ENCODE results near the gene DLEC1. TPM values are rescaled to one million over a fixed set of nuclear protein-coding genes. Genes with fewer than 3 reads are reported as not detected.
"Not testable (repeated sequence)": the region's sequence is repeated elsewhere in the genome, so short reads cannot be mapped to it uniquely, and the experiment has no call there.

The DLEC1 gene
- polyA plus RNA-seq, 4 donors: 0.19 to 1.5 (median 0.85) TPM

DNA sequence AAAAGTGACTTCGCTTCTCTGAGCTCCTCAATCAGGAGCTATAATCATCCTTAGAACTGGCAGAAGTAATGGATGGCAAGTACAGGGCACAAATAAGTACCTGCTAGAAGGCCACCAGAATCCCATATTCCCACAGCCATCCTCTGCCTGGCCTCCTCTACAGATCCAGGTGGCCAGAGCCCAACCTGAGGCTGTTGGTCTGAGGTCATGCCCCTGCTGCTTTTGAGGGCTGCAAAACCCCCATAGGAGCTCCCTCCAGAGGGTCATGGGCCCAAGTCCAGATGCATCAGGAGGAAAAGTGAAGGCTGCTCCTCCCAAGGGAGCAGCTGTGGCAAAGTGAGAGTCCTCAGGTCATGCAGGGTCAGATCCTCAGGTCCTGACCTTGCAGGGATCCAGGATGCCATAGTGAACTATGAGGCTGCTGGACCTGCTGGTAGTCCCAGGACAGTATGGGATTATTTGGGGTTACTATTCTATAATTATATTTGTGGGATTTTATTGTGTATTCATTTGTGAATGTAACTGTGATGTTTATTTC lies 6.6 kb upstream of the DLEC1 start:
- Histone ChIP-seq H3K27me3 (ENCODE audit: control insufficient read depth in 3 of 3, insufficient read depth in 3 of 3, low read length in 3 of 3) (peaks cover 0 to 28% (median 1%) of the 10 kb centered on the region in 3 donors), H3K9me3 (ENCODE audit: control insufficient read depth in 2 of 2, insufficient read depth in 1 of 2, low read depth in 1 of 2, low read length in 1 of 2) (no peaks in the 10 kb centered on the region), H3K27ac (ENCODE audit: low read depth in 1 of 3, low read length in 2 of 3) (no peak overlapping the region), H3K4me1 (ENCODE audit: control insufficient read depth in 3 of 3, insufficient read depth in 2 of 3, low read depth in 1 of 3, low read length in 2 of 3) (peaks cover 0 to 20% (median 0%) of the 10 kb centered on the region in 3 donors), H3K4me3 (ENCODE audit: low read depth in 1 of 3, low read length in 3 of 3) (no peak overlapping the region), H3K36me3 (ENCODE audit: control insufficient read depth in 3 of 3, insufficient read depth in 2 of 3, low read depth in 1 of 3, low read length in 3 of 3) (no peaks in the 10 kb centered on the region)
- FAIRE-seq: no peak
- DNase-seq: no peak
- WGBS, 3 donors: 84 to 100% (median 94%) methylated on average over 1 of the region's 1 CpG

DNA sequence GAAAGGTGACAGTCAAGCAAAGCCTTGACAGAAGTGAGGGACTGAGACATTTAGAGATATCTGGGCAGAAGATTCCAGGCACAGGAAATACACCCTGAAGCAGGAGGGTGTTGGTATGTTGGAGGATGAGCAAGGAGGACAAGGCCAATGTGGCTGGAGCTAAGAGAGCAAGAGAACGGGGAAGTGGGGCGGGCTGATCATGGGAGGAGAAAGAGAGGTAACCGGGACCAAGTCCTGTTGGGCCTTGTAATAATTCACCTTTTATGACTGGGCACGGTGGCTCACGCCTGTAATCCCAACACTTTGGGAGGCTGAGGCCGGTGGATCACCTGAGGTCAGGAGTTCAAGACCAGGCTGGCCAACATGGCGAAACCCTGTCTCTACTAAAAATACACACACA lies 5.4 kb upstream of the DLEC1 start:
- Histone ChIP-seq H3K27me3 (ENCODE audit: control insufficient read depth in 3 of 3, insufficient read depth in 3 of 3, low read length in 3 of 3) (peaks cover 0 to 22% (median 1%) of the 10 kb centered on the region in 3 donors), H3K4me1 (ENCODE audit: control insufficient read depth in 3 of 3, insufficient read depth in 2 of 3, low read depth in 1 of 3, low read length in 2 of 3) (peaks cover 0 to 20% (median 0%) of the 10 kb centered on the region in 3 donors)
- FAIRE-seq; H3K4me3 ChIP-seq (ENCODE audit: low read depth in 1 of 3, low read length in 3 of 3); H3K27ac ChIP-seq (ENCODE audit: low read depth in 1 of 3, low read length in 2 of 3); H3K36me3 ChIP-seq (ENCODE audit: control insufficient read depth in 3 of 3, insufficient read depth in 2 of 3, low read depth in 1 of 3, low read length in 3 of 3); H3K9me3 ChIP-seq (ENCODE audit: control insufficient read depth in 2 of 2, insufficient read depth in 1 of 2, low read depth in 1 of 2, low read length in 1 of 2); DNase-seq: not testable (repeated sequence)
- 31 to 76% (median 40%) methylated on average over 6 to 7 of the region's 7 CpGs for WGBS, 3 donors

DNA sequence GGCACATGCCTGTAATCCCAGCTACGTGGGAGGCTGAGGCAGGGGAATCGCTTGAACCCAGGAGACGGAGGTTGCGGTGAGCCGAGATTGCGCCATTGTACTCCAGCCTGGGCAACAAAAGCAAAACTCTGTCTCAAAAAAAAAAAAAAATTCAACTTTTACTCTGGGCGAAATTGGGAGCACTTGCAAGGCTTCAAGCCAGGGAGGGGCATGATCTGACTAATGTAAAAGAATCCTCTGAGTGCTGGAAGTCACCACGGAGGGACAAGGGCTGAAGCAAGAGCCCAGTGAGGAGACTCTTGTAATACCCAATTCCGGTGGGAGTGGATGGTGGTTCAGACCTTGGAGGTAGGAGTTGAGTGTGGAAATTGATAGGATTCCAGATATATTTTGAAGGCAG lies 4.7 kb upstream of the DLEC1 start:
- WGBS, 3 donors: 86 to 90% (median 90%) methylated on average over 9 of the region's 9 CpGs
- Histone ChIP-seq H3K4me1 (ENCODE audit: control insufficient read depth in 3 of 3, insufficient read depth in 2 of 3, low read depth in 1 of 3, low read length in 2 of 3) (peaks cover 0 to 26% (median 0%) of the 10 kb centered on the region in 3 donors), H3K27me3 (ENCODE audit: control insufficient read depth in 3 of 3, insufficient read depth in 3 of 3, low read length in 3 of 3) (peaks cover 0 to 18% (median 1%) of the 10 kb centered on the region in 3 donors)
- not testable (repeated sequence) for H3K27ac ChIP-seq (ENCODE audit: low read depth in 1 of 3, low read length in 2 of 3); H3K9me3 ChIP-seq (ENCODE audit: control insufficient read depth in 2 of 2, insufficient read depth in 1 of 2, low read depth in 1 of 2, low read length in 1 of 2); DNase-seq; H3K4me3 ChIP-seq (ENCODE audit: low read depth in 1 of 3, low read length in 3 of 3); H3K36me3 ChIP-seq (ENCODE audit: control insufficient read depth in 3 of 3, insufficient read depth in 2 of 3, low read depth in 1 of 3, low read length in 3 of 3); FAIRE-seq

DNA sequence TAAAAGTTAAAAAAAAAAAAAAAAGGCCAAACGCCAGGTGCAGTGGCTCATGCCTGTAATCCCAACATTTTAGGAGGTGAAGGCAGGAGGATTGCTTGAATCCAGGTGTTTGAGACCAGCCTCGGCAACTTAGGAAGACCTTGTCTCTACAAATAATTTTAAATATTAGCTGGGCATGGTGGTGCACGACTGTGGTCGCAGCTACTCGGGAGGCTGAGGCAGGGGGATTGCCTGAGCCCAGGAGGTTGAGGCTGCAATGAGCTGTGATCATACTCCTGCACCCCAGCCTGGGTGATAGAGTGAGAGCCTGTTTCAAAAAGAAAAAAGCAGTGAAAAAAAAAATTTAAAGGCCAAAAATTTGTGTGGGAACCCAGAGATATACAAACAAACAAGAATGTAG lies 2.7 kb upstream of the DLEC1 start:
- peaks cover 0 to 14% (median 1%) of the 10 kb centered on the region in 3 donors for H3K27me3 ChIP-seq (ENCODE audit: control insufficient read depth in 3 of 3, insufficient read depth in 3 of 3, low read length in 3 of 3)
- peaks cover 0 to 22% (median 0%) of the 10 kb centered on the region in 3 donors for H3K4me1 ChIP-seq (ENCODE audit: control insufficient read depth in 3 of 3, insufficient read depth in 2 of 3, low read depth in 1 of 3, low read length in 2 of 3)
- H3K9me3 ChIP-seq (ENCODE audit: control insufficient read depth in 2 of 2, insufficient read depth in 1 of 2, low read depth in 1 of 2, low read length in 1 of 2): no peaks in the 10 kb centered on the region
- H3K4me3 ChIP-seq (ENCODE audit: low read depth in 1 of 3, low read length in 3 of 3): no peak overlapping the region
- no peak for FAIRE-seq
- H3K27ac ChIP-seq (ENCODE audit: low read depth in 1 of 3, low read length in 2 of 3): no peak overlapping the region
- 86 to 93% (median 89%) methylated on average over 5 of the region's 5 CpGs for WGBS, 3 donors
- no peaks in the 10 kb centered on the region for H3K36me3 ChIP-seq (ENCODE audit: control insufficient read depth in 3 of 3, insufficient read depth in 2 of 3, low read depth in 1 of 3, low read length in 3 of 3)
- no peak for DNase-seq

DNA sequence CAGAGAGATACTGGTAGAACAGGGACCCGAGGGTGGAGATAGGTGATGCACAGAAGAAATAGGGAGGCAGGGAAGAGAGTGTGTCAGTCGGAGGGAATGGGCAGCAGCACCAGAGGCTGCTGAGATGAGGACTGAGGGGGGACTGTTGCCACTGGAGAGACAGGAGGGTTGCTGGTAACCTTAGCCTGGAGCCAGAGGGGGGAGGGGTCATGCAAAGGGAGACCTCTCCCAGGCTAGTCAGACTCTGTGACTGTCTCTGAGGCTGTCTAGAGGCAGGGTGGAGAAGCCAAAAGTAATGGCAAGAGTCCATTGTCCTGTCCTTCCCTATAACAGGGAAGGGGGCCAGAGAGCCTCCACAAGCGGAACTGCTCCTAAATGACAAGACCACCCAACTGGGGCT lies 2.1 kb upstream of the DLEC1 start:
- 79 to 86% (median 80%) methylated on average over 3 of the region's 3 CpGs for WGBS, 3 donors
- Histone ChIP-seq H3K27me3 (ENCODE audit: control insufficient read depth in 3 of 3, insufficient read depth in 3 of 3, low read length in 3 of 3) (peaks cover 0 to 9% (median 1%) of the 10 kb centered on the region in 3 donors), H3K4me3 (ENCODE audit: low read depth in 1 of 3, low read length in 3 of 3) (no peak overlapping the region), H3K4me1 (ENCODE audit: control insufficient read depth in 3 of 3, insufficient read depth in 2 of 3, low read depth in 1 of 3, low read length in 2 of 3) (peaks cover 0 to 18% (median 0%) of the 10 kb centered on the region in 3 donors), H3K36me3 (ENCODE audit: control insufficient read depth in 3 of 3, insufficient read depth in 2 of 3, low read depth in 1 of 3, low read length in 3 of 3) (no peaks in the 10 kb centered on the region), H3K27ac (ENCODE audit: low read depth in 1 of 3, low read length in 2 of 3) (no peak overlapping the region), H3K9me3 (ENCODE audit: control insufficient read depth in 2 of 2, insufficient read depth in 1 of 2, low read depth in 1 of 2, low read length in 1 of 2) (no peaks in the 10 kb centered on the region)
- FAIRE-seq (no peak), DNase-seq (no peak)

DNA sequence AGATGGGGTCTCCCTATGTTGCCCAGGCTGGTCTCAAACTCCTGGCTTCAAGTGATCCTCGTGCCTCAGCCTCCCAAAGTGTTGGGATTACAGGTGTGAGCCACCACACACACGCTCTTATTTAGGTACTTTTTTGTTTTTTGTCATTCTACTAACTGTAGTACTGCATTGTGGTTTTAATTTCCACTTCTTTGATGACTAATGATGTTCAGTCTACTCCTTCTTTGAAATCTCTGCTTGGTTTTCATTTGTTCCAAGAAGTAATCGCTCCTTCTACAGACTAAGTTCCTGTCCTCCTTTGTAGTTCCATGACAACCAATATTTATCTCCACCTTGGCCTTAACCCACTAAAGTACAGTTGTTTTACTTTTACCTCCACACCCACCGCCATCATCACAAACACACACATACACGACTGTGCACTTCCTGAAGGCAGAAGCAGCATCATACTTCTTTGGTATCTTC lies 529 bp upstream of the DLEC1 start:
- DNase-seq: no peak

DNA sequence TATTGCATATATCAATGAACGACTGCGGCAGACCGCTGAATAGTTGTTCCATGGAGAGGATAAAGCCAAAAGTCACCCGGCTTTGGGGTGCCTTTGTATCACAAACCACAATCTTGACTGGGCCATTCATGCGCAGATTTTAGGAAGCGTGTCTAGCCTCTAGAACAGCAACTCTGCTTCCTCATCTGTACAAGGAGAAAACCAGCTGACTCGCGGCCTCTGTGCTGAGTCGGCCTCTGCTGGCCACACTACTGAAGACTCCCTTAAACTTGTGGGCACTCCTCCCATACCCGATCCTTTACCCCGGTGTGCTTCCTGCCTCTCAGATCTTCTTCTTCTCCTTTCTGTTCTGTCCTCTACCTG lies 872 bp downstream of the DLEC1 start:
- 18 to 25% (median 20%) methylated on average over 11 of the region's 11 CpGs for WGBS, 3 donors
- DNase-seq (peak; percentile 57 to 59), FAIRE-seq (no peak)
- no peaks in the 10 kb centered on the region for H3K9me3 ChIP-seq (ENCODE audit: control insufficient read depth in 2 of 2, insufficient read depth in 1 of 2, low read depth in 1 of 2, low read length in 1 of 2)
- H3K4me1 ChIP-seq (ENCODE audit: control insufficient read depth in 3 of 3, insufficient read depth in 2 of 3, low read depth in 1 of 3, low read length in 2 of 3): peaks cover 0 to 18% (median 0%) of the 10 kb centered on the region in 3 donors
- H3K36me3 ChIP-seq (ENCODE audit: control insufficient read depth in 3 of 3, insufficient read depth in 2 of 3, low read depth in 1 of 3, low read length in 3 of 3): no peaks in the 10 kb centered on the region
- no peak overlapping the region for H3K27ac ChIP-seq (ENCODE audit: low read depth in 1 of 3, low read length in 2 of 3)
- H3K27me3 ChIP-seq (ENCODE audit: control insufficient read depth in 3 of 3, insufficient read depth in 3 of 3, low read length in 3 of 3): peaks cover 0 to 8% (median 0%) of the 10 kb centered on the region in 3 donors
- H3K4me3 ChIP-seq (ENCODE audit: low read depth in 1 of 3, low read length in 3 of 3): peak overlapping the region in 2 of 3 donors; percentile 50 to 54

More for the DNA sequence above, 529 bp upstream of the DLEC1 start:
- WGBS, 3 donors: 70 to 77% (median 72%) methylated on average over 5 of the region's 5 CpGs
- peaks cover 0 to 18% (median 0%) of the 10 kb centered on the region in 3 donors for H3K4me1 ChIP-seq (ENCODE audit: control insufficient read depth in 3 of 3, insufficient read depth in 2 of 3, low read depth in 1 of 3, low read length in 2 of 3)
- no peaks in the 10 kb centered on the region for H3K36me3 ChIP-seq (ENCODE audit: control insufficient read depth in 3 of 3, insufficient read depth in 2 of 3, low read depth in 1 of 3, low read length in 3 of 3)
- H3K27ac ChIP-seq (ENCODE audit: low read depth in 1 of 3, low read length in 2 of 3): peak overlapping the region in 1 of 3 donors; percentile 83
- H3K9me3 ChIP-seq (ENCODE audit: control insufficient read depth in 2 of 2, insufficient read depth in 1 of 2, low read depth in 1 of 2, low read length in 1 of 2): no peaks in the 10 kb centered on the region
- H3K4me3 ChIP-seq (ENCODE audit: low read depth in 1 of 3, low read length in 3 of 3): no peak overlapping the region
- no peak for FAIRE-seq
- H3K27me3 ChIP-seq (ENCODE audit: control insufficient read depth in 3 of 3, insufficient read depth in 3 of 3, low read length in 3 of 3): peaks cover 0 to 8% (median 0%) of the 10 kb centered on the region in 3 donors

DNA sequence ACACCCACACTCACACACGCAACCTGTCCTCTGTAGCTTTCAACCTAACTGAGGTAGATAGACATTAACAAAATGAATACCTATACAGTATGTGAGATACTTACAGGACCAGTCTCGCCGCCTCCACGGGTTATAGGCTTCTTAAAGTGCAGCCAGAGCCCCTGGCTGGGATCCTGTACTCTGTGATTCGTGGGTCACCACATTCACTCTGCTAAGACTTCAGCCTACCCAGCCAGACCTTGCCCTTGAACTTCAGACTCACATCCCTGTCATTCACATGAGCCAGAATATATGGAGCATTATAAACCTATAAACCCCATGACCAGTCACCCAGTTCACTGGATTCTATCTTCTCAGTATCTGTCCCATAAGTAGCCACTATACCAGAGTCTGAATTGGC lies 1.4 kb downstream of the DLEC1 start:
- WGBS, 3 donors: 66 to 81% (median 73%) methylated on average over 5 of the region's 5 CpGs
- DNase-seq (peak; percentile 42 to 80), FAIRE-seq (no peak)
- H3K27ac ChIP-seq (ENCODE audit: low read depth in 1 of 3, low read length in 2 of 3): no peak overlapping the region
- no peaks in the 10 kb centered on the region for H3K36me3 ChIP-seq (ENCODE audit: control insufficient read depth in 3 of 3, insufficient read depth in 2 of 3, low read depth in 1 of 3, low read length in 3 of 3)
- no peak overlapping the region for H3K4me3 ChIP-seq (ENCODE audit: low read depth in 1 of 3, low read length in 3 of 3)
- H3K4me1 ChIP-seq (ENCODE audit: control insufficient read depth in 3 of 3, insufficient read depth in 2 of 3, low read depth in 1 of 3, low read length in 2 of 3): peaks cover 0 to 18% (median 0%) of the 10 kb centered on the region in 3 donors
- no peaks in the 10 kb centered on the region for H3K9me3 ChIP-seq (ENCODE audit: control insufficient read depth in 2 of 2, insufficient read depth in 1 of 2, low read depth in 1 of 2, low read length in 1 of 2)
- H3K27me3 ChIP-seq (ENCODE audit: control insufficient read depth in 3 of 3, insufficient read depth in 3 of 3, low read length in 3 of 3): peaks cover 0 to 8% (median 0%) of the 10 kb centered on the region in 3 donors

DNA sequence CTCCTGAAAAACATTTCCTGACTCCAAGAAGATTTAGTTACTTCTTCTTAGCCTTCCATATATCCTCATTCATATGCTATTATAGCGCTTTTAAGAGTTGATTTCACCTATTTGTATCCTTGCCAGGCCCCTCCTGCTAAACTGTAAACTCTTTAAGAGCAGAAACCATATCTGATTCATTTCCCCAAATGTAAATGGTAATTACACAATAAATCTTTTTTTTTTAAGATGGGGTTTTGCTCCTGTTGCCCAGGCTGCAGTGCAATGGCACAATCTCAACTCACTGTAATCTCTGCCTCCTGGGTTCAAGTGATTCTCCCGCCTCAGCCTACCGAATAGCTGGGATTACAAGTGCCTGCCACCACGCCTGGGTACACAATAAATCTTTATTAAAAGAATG lies 4.5 kb downstream of the DLEC1 start:
- 75 to 83% (median 81%) methylated on average over 4 of the region's 4 CpGs for WGBS, 3 donors
- FAIRE-seq (no peak), DNase-seq (no peak)
- peaks cover 0 to 2% of the 10 kb centered on the region in 2 donors for H3K9me3 ChIP-seq (ENCODE audit: control insufficient read depth in 2 of 2, insufficient read depth in 1 of 2, low read depth in 1 of 2, low read length in 1 of 2)
- H3K4me3 ChIP-seq (ENCODE audit: low read depth in 1 of 3, low read length in 3 of 3): no peak overlapping the region
- H3K27me3 ChIP-seq (ENCODE audit: control insufficient read depth in 3 of 3, insufficient read depth in 3 of 3, low read length in 3 of 3): peaks cover 0 to 8% (median 0%) of the 10 kb centered on the region in 3 donors
- peaks cover 0 to 18% (median 0%) of the 10 kb centered on the region in 3 donors for H3K4me1 ChIP-seq (ENCODE audit: control insufficient read depth in 3 of 3, insufficient read depth in 2 of 3, low read depth in 1 of 3, low read length in 2 of 3)
- no peak overlapping the region for H3K27ac ChIP-seq (ENCODE audit: low read depth in 1 of 3, low read length in 2 of 3)
- H3K36me3 ChIP-seq (ENCODE audit: control insufficient read depth in 3 of 3, insufficient read depth in 2 of 3, low read depth in 1 of 3, low read length in 3 of 3): no peaks in the 10 kb centered on the region
